ENCODE measurements around the gene HNRNPUL1.
A peak's percentile ranks its signal among the peaks of the same experiment; 100 is the strongest.

Gene HNRNPUL1

DNA sequence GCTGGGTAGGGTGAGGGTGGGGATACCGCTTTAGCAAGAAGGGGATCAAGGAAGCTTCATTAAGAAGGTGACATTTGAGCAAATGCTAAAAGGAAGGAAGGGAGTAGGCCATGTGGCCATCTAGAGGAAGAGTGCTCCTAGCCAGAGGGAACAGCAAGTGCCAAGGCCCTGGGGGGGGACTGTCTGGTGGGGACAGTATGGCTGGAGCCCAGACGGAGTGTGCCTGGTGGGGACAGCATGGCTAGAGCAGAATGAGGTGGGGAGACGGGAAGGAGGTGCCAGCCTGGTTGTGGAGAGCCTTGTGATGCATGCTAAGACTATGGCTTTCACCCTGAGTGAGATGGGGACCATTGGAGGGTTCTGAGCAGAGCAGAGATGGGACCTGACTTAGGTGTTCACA, 91.6 kb downstream of the HNRNPUL1 start:
- Histone ChIP-seq H2AFZ (ENCODE audit: low read length) (no peak overlapping the region), H3K4me2 (ENCODE audit: low read depth, low read length, poor library complexity, severe bottlenecking) (no peak overlapping the region), H3K9ac (ENCODE audit: low read depth, low read length, poor library complexity, severe bottlenecking) (peak overlapping the region; percentile 35), H3K79me2 (ENCODE audit: insufficient read depth, low read length) (peaks cover 37% of the 10 kb centered on the region), H3K9me2 (replicated peaks; ENCODE audit: low read depth, low read length) (no peaks in the 10 kb centered on the region), H3K4me3 (ENCODE audit: low read length, poor library complexity, severe bottlenecking) (no peak overlapping the region), H3K4me1 (ENCODE audit: insufficient read depth, low read length, poor library complexity, severe bottlenecking) (peaks cover 32% of the 10 kb centered on the region), H3K27me3 (ENCODE audit: insufficient read depth, low read length, poor library complexity, severe bottlenecking) (no peaks in the 10 kb centered on the region), H3K36me3 (ENCODE audit: insufficient read depth, low read length) (no peaks in the 10 kb centered on the region), H3K9me3 (ENCODE audit: insufficient read depth, low read depth, low read length) (no peaks in the 10 kb centered on the region), H3F3A (ENCODE audit: low read depth) (no peaks in the 10 kb centered on the region; the same call in 1 of the 2 replicates), H4K20me1 (ENCODE audit: insufficient read depth, low read length, poor library complexity, severe bottlenecking) (peaks cover 16% of the 10 kb centered on the region)
- TF ChIP-seq, protein P1, sequence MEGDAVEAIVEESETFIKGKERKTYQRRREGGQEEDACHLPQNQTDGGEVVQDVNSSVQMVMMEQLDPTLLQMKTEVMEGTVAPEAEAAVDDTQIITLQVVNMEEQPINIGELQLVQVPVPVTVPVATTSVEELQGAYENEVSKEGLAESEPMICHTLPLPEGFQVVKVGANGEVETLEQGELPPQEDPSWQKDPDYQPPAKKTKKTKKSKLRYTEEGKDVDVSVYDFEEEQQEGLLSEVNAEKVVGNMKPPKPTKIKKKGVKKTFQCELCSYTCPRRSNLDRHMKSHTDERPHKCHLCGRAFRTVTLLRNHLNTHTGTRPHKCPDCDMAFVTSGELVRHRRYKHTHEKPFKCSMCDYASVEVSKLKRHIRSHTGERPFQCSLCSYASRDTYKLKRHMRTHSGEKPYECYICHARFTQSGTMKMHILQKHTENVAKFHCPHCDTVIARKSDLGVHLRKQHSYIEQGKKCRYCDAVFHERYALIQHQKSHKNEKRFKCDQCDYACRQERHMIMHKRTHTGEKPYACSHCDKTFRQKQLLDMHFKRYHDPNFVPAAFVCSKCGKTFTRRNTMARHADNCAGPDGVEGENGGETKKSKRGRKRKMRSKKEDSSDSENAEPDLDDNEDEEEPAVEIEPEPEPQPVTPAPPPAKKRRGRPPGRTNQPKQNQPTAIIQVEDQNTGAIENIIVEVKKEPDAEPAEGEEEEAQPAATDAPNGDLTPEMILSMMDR (conservative IDR thresholded peaks at IDR 0.05; ENCODE audit: low read length), result no peak
- no peak for TF ChIP-seq EZH2phosphoT487 (IDR thresholded peaks at IDR 0.05; ENCODE audit: borderline replicate concordance)

DNA sequence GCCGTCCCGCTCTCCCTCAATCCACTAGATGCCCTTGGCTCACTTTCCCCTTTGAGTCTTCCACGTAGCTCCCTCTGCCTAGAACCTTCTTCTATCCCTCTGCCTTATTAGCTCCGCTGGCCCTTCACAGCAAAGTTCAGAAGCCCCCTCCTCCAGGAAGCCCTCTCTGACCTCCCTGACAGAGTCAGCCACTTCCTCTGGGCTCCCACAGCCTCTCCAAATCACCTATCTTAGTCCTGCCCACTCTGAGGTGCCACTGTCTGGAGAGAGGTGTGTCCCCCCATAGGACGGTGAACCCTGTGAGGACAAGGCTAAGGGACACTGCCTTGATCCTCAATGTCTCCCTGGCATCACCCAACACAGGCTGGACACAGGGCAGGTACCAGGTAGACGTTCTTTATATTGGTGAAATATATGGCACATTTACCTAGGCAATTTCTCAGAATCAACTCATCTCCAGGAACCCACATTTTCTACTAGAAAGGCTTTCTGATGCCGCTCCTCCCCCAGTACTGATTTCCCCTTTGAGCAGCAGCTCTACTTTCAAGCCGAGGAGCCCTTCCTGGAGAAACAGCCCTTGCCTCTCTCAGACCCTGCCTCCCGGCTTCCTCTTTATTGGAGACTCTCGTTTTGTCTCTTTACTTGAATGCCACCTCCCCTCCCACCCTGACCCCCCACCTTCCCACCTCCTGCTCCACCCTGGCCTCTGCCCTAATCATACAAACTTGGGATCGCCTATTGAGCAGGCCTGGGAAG, 93.0 kb downstream of the HNRNPUL1 start:
- Histone ChIP-seq H3K4me3 (ENCODE audit: low read length, poor library complexity, severe bottlenecking) (no peak overlapping the region), H3F3A (ENCODE audit: low read depth) (no peaks in the 10 kb centered on the region), H3K9ac (ENCODE audit: low read depth, low read length, poor library complexity, severe bottlenecking) (no peak overlapping the region), H3K4me1 (ENCODE audit: insufficient read depth, low read length, poor library complexity, severe bottlenecking) (peaks cover 28% of the 10 kb centered on the region), H3K27me3 (ENCODE audit: insufficient read depth, low read length, poor library complexity, severe bottlenecking) (no peaks in the 10 kb centered on the region), H3K9me2 (replicated peaks; ENCODE audit: low read depth, low read length) (no peaks in the 10 kb centered on the region), H3K9me3 (ENCODE audit: insufficient read depth, low read depth, low read length) (no peaks in the 10 kb centered on the region), H4K20me1 (ENCODE audit: insufficient read depth, low read length, poor library complexity, severe bottlenecking) (peaks cover 2% of the 10 kb centered on the region), H3K36me3 (ENCODE audit: insufficient read depth, low read length) (no peaks in the 10 kb centered on the region), H3K79me2 (ENCODE audit: insufficient read depth, low read length) (peaks cover 23% of the 10 kb centered on the region), H3K4me2 (ENCODE audit: low read depth, low read length, poor library complexity, severe bottlenecking) (no peak overlapping the region), H2AFZ (ENCODE audit: low read length) (no peak overlapping the region)
- TF ChIP-seq, protein P1 (conservative IDR thresholded peaks at IDR 0.05; ENCODE audit: low read length), result no peak
- TF ChIP-seq EZH2phosphoT487 (IDR thresholded peaks at IDR 0.05; ENCODE audit: borderline replicate concordance), result no peak

Measured in Loucy (cell line).